Measurements from ENCODE around the gene SRRM4.

GRCh38 chr12:118946256-118946655 is 35.1 kb upstream of the SRRM4 start:
- TF ChIP-seq CTCF (IDR thresholded peaks at IDR 0.05; ENCODE audit: low read depth, low read length, poor library complexity, severe bottlenecking) (no peak), EZH2phosphoT487 (IDR thresholded peaks at IDR 0.05; ENCODE audit: borderline replicate concordance, low read length) (no peak)

All from DOHH2 (cell line).